Inflammatory macrophage treated with lipopolysaccharide for 4 hours (primary cell): Measurements from ENCODE around the gene MAFF.

Source experiments
- DNase-seq: peaks from one replicate; pipeline ENCODE4 v3.0.0-alpha.2; 2020

The MAFF gene

GRCh38 chr22:38205261-38206128 is 3.7 kb downstream of the MAFF start:
- DNase-seq, result no peak

- DNase-seq, result no peak
Observed at GRCh38 chr22:38207898-38208432, 6.2 kb downstream of the MAFF start.

- peak; percentile 58 for DNase-seq
Observed at GRCh38 chr22:38208551-38208968, 6.8 kb downstream of the MAFF start.

GRCh38 chr22:38211556-38211955 is 9.8 kb downstream of the MAFF start:
- no peak for DNase-seq

GRCh38 chr22:38212442-38212841 is 10.6 kb downstream of the MAFF start:
- DNase-seq, result no peak

- DNase-seq, result peak; percentile 96
Observed at GRCh38 chr22:38213319-38213989, 11.7 kb downstream of the MAFF start.

GRCh38 chr22:38213990-38214301 is 12.2 kb downstream of the MAFF start:
- peak; percentile 77 for DNase-seq

GRCh38 chr22:38214302-38215056 is 12.7 kb downstream of the MAFF start:
- peak; percentile 63 for DNase-seq

GRCh38 chr22:38215156-38216038 is 13.6 kb downstream of the MAFF start:
- peak; percentile 66 for DNase-seq

- DNase-seq, result peak; percentile 92
Observed at GRCh38 chr22:38218661-38219622, 17.1 kb downstream of the MAFF start.

GRCh38 chr22:38219632-38220031 is 17.8 kb downstream of the MAFF start:
- no peak for DNase-seq

GRCh38 chr22:38220163-38220562 is 18.4 kb downstream of the MAFF start:
- DNase-seq, result no peak

GRCh38 chr22:38220653-38221386 is 19.0 kb downstream of the MAFF start:
- no peak for DNase-seq

- no peak for DNase-seq
Observed at GRCh38 chr22:38221407-38221806, 19.6 kb downstream of the MAFF start.

GRCh38 chr22:38221908-38222796 is 20.4 kb downstream of the MAFF start:
- no peak for DNase-seq

GRCh38 chr22:38222797-38223119 is 21.0 kb downstream of the MAFF start:
- no peak for DNase-seq

GRCh38 chr22:38223289-38223960 is 21.6 kb downstream of the MAFF start:
- no peak for DNase-seq

- no peak for DNase-seq
Observed at GRCh38 chr22:38226853-38227649, 25.3 kb downstream of the MAFF start.
